HG02943 (cell line): ENCODE results near the gene MRPS9.

Experiments used
- ATAC-seq: cut with Tn5 transposase; IDR thresholded peaks from one replicate; pipeline ENCODE4 v1.9.1; 2021; ENCODE audit warnings: mild to moderate bottlenecking, low read depth, moderate library complexity; ENCODE audit not compliant: unreplicated experiment

The MRPS9 gene

GRCh38 chr2:105144941-105145300 is 107.1 kb downstream of the MRPS9 start:
- no peak for ATAC-seq

- no peak for ATAC-seq
Measured at GRCh38 chr2:105149272-105149671, 111.4 kb downstream of the MRPS9 start.
